Measurements from ENCODE around the gene BBLN. TPM values are rescaled to one million over a fixed set of nuclear protein-coding genes. Genes with fewer than 3 reads are reported as not detected.
A peak's percentile ranks its signal among the peaks of the same experiment; 100 is the strongest.
"Not testable (repeated sequence)": the region's sequence is repeated elsewhere in the genome, so short reads cannot be mapped to it uniquely, and the experiment has no call there.

Gene BBLN, protein sequence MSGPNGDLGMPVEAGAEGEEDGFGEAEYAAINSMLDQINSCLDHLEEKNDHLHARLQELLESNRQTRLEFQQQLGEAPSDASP
- total RNA-seq (10 to 100 TPM; 46.7 to 54.3 TPM), polyA plus RNA-seq (100 to 1,000 TPM; 164 to 278 TPM)
- long read RNA-seq, donor 1, transcript C9orf16-201 (2 exons, 713 nt) = major isoform, 17 of 20 reads
- long read RNA-seq, donor 1, partial matches to known transcripts = 0 of 20 reads
- long read RNA-seq, donor 1, other reads (novel, unspliced or antisense) = 1 of 20 reads
- long read RNA-seq, donor 2, transcript C9orf16-201 (2 exons, 713 nt) = major isoform, 20 of 23 reads
- long read RNA-seq, donor 2, partial matches to known transcripts = 0 of 23 reads
- long read RNA-seq, donor 2, other reads (novel, unspliced or antisense) = 3 of 23 reads

- ATAC-seq (ENCODE audit: low FRiP score) (peak; percentile 96), DNase-seq (peak; percentile 96 to 98)
- no peaks in the 10 kb centered on the region for H3K27me3 ChIP-seq (ENCODE audit: control insufficient read depth in 1 of 2, insufficient read depth in 2 of 2, low read length in 1 of 2)
- H3K4me3 ChIP-seq (ENCODE audit: low read length in 2 of 2) = peak within 1 kb of the TSS; percentile 65 to 93
- no peaks in the 10 kb centered on the region for H3K9me3 ChIP-seq (ENCODE audit: control insufficient read depth, low read length)
- no peaks in the 10 kb centered on the region for H3K36me3 ChIP-seq (ENCODE audit: control insufficient read depth in 1 of 2, insufficient read depth in 2 of 2, low read length in 1 of 2)
- 0 to 1% methylated on average over 64 to 77 of the region's 77 CpGs for WGBS, 2 donors
- H3K27ac ChIP-seq (ENCODE audit: low read depth in 1 of 2, low read length in 2 of 2) = peak within 1 kb of the TSS in 1 of 2 donors; percentile 49
- intact Hi-C loops (cut with DNase I) = no loop called here
- H3K4me1 ChIP-seq (ENCODE audit: control insufficient read depth in 1 of 2, insufficient read depth in 2 of 2, low read length in 2 of 2) = no peaks in the 10 kb centered on the region
Observed at GRCh38 chr9:128159784-128160602, at the start of gene BBLN. Gene BBLN (plus strand): TSS chr9:128160265. CDS start chr9:128160408, 143 bp downstream.

- intact Hi-C loops (cut with DNase I); ATAC-seq (ENCODE audit: low FRiP score); H3K9me3 ChIP-seq (ENCODE audit: control insufficient read depth, low read length); H3K36me3 ChIP-seq (ENCODE audit: control insufficient read depth in 1 of 2, insufficient read depth in 2 of 2, low read length in 1 of 2); H3K27ac ChIP-seq (ENCODE audit: low read depth in 1 of 2, low read length in 2 of 2); H3K27me3 ChIP-seq (ENCODE audit: control insufficient read depth in 1 of 2, insufficient read depth in 2 of 2, low read length in 1 of 2); H3K4me3 ChIP-seq (ENCODE audit: low read length in 2 of 2); H3K4me1 ChIP-seq (ENCODE audit: control insufficient read depth in 1 of 2, insufficient read depth in 2 of 2, low read length in 2 of 2): not testable (repeated sequence)
- peak; percentile 10 to 40 for DNase-seq
- WGBS, 2 donors = 81 to 82% methylated on average over 12 of the region's 12 CpGs
Observed at GRCh38 chr9:128111726-128112125, 48.3 kb upstream of the BBLN start.

DNA sequence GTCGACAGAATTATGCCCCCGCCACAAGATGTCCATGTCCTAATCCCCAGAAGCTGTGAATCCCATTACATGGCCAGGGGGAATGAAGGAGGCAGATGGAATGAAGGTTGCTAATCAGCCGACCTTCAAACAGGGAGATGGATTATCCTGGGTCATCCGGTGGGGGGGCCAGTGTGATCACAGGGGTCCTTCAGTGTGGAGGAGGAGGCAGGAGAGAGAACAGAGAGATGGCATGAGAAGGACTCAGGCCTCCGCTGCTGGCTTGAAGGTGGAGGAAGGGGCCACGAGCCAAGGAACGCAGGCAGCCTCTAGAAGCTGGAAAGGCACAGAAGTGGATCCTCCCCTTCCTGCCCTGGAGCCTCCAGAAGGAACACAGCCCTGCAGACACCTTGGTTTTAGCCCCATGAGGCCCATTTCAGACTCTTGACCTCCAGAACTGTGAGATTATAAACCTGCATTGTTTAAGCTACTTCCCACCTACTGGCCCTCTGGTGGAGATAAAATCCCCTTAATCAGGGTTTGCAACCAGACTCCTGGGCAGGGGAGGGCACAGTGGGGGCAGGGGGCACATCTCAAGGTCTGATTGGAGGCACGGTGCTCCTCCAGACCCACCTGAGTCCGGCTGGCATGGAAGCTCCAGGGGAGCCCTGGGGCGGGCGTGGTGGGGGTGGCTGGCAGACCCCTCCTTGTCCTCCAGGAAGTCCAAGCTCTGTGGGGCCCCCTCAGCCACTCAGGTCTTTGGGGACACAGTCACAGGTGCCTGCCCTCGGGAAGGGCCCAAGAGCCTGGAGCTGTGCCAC is 46.3 kb upstream of the BBLN start:
- ATAC-seq (ENCODE audit: low FRiP score) (no peak), DNase-seq (peak; percentile 41 to 72)
- intact Hi-C loops (cut with DNase I) = no loop called here
- Histone ChIP-seq H3K9me3 (ENCODE audit: control insufficient read depth, low read length) (no peaks in the 10 kb centered on the region), H3K4me1 (ENCODE audit: control insufficient read depth in 1 of 2, insufficient read depth in 2 of 2, low read length in 2 of 2) (no peaks in the 10 kb centered on the region), H3K36me3 (ENCODE audit: control insufficient read depth in 1 of 2, insufficient read depth in 2 of 2, low read length in 1 of 2) (no peaks in the 10 kb centered on the region), H3K27me3 (ENCODE audit: control insufficient read depth in 1 of 2, insufficient read depth in 2 of 2, low read length in 1 of 2) (no peaks in the 10 kb centered on the region), H3K4me3 (ENCODE audit: low read length in 2 of 2) (no peak overlapping the region), H3K27ac (ENCODE audit: low read depth in 1 of 2, low read length in 2 of 2) (no peak overlapping the region)
- 92 to 95% methylated on average over 12 of the region's 12 CpGs for WGBS, 2 donors

DNA sequence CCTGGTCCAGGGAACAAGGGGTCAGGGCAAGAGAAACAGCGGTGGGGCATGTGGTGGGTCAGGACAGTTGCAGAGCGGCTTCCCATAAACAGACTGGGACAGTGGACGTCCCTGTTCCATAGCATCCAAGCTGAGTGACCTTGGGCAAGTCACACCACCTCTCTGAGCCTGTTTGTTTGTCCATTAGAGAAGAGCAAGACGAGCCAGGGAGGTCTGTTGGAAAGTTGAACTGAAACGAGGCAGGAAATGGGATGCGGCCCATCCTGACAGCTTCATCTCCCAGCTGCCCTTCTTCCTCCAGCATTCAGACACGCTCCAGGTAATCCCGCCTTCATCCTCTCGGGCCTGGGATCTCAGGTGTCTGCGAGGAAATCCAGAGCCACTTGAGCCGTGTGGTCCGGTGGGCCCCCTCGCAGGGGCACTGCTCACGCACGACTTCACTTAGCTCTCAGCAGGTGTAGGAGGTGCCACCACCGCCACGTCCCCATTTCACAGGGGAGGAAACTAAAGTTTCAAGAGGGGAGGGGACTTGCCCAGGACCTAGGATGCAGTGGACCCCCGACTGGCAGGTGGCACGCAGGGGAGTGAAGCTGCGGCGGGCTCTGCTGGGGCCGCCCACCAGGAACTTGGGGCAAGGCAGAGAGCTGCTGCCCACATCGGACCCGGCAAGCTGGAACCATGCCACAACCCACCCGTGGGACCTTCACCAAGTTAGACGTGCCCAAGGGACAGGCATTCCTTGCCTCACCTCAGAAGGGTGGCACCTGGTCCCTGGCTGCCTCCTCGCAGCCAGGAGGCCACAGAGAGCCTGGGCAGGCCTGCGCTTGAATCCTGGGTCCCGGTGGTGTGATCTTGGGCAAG is 45.5 kb upstream of the BBLN start:
- Histone ChIP-seq H3K4me3 (ENCODE audit: low read length in 2 of 2) (no peak overlapping the region), H3K4me1 (ENCODE audit: control insufficient read depth in 1 of 2, insufficient read depth in 2 of 2, low read length in 2 of 2) (no peaks in the 10 kb centered on the region), H3K27ac (ENCODE audit: low read depth in 1 of 2, low read length in 2 of 2) (no peak overlapping the region), H3K36me3 (ENCODE audit: control insufficient read depth in 1 of 2, insufficient read depth in 2 of 2, low read length in 1 of 2) (no peaks in the 10 kb centered on the region), H3K9me3 (ENCODE audit: control insufficient read depth, low read length) (no peaks in the 10 kb centered on the region), H3K27me3 (ENCODE audit: control insufficient read depth in 1 of 2, insufficient read depth in 2 of 2, low read length in 1 of 2) (no peaks in the 10 kb centered on the region)
- 86 to 87% methylated on average over 26 to 29 of the region's 29 CpGs for WGBS, 2 donors
- intact Hi-C loops (cut with DNase I) = loop anchor here (5.0 kb wide), 1 partner anchor 172 kb away; no protein-coding TSS in a partner anchor
- ATAC-seq (ENCODE audit: low FRiP score) (no peak), DNase-seq (peak; percentile 33 to 68)

- Histone ChIP-seq H3K27me3 (ENCODE audit: control insufficient read depth in 1 of 2, insufficient read depth in 2 of 2, low read length in 1 of 2) (no peaks in the 10 kb centered on the region), H3K36me3 (ENCODE audit: control insufficient read depth in 1 of 2, insufficient read depth in 2 of 2, low read length in 1 of 2) (no peaks in the 10 kb centered on the region), H3K4me1 (ENCODE audit: control insufficient read depth in 1 of 2, insufficient read depth in 2 of 2, low read length in 2 of 2) (no peaks in the 10 kb centered on the region), H3K9me3 (ENCODE audit: control insufficient read depth, low read length) (no peaks in the 10 kb centered on the region), H3K27ac (ENCODE audit: low read depth in 1 of 2, low read length in 2 of 2) (no peak overlapping the region), H3K4me3 (ENCODE audit: low read length in 2 of 2) (no peak overlapping the region)
- WGBS, 2 donors = 92% methylated on average over 26 of the region's 26 CpGs
- intact Hi-C loops (cut with DNase I) = loop anchor here (2.0 to 5.0 kb wide), 2 partner anchors 31 to 173 kb away; no protein-coding TSS in a partner anchor
- no peak for ATAC-seq (ENCODE audit: low FRiP score)
- peak; percentile 44 to 66 for DNase-seq
Observed at GRCh38 chr9:128115187-128116103, 44.6 kb upstream of the BBLN start.

DNA sequence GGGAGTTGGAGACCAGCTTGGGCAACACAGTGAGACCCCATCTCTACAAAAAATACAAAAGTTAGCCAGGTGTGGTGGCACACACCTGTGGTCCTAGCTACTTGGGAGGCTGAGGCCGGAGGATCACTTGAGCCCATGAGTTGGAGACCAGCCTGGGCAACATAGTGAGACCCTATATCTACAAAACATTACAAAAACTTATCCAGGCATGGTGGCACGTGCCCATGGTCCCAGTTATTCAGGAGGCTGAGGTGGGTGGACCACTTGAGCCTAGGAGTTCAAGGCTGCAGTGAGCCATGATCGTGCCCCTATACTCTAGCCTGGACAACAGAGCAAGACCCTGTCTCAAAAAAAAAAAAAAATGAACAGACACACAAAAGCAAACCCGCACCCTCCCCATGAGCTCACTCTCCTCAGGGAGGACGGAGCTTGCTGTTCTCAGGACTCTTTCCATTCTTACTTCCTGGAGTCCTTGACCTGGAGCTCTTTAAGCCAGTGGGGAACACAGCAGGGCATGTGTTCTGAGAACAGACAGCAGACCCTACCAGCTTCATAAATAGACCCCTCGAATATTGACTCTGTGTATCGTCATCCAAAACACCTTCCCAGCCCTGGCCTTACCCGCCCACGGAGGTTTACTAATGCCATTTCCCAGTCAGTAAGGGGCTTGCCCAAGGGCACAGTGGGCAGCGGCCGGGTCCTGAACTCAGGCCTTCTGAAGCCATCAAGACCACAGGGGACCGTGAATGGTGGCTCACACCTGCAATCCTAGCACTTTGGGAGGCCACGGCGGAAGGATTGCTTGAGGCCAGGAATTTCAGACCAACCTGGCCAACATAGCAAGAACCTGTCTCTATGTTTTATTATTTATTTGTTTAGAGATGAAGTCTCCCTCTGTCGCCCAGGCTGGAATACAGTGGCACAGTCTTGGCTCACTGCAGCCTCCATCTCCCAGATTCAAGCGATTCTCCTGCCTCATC is 43.7 kb upstream of the BBLN start:
- Histone ChIP-seq H3K27me3 (ENCODE audit: control insufficient read depth in 1 of 2, insufficient read depth in 2 of 2, low read length in 1 of 2) (no peaks in the 10 kb centered on the region), H3K36me3 (ENCODE audit: control insufficient read depth in 1 of 2, insufficient read depth in 2 of 2, low read length in 1 of 2) (no peaks in the 10 kb centered on the region), H3K27ac (ENCODE audit: low read depth in 1 of 2, low read length in 2 of 2) (no peak overlapping the region), H3K4me3 (ENCODE audit: low read length in 2 of 2) (no peak overlapping the region), H3K4me1 (ENCODE audit: control insufficient read depth in 1 of 2, insufficient read depth in 2 of 2, low read length in 2 of 2) (no peaks in the 10 kb centered on the region), H3K9me3 (ENCODE audit: control insufficient read depth, low read length) (no peaks in the 10 kb centered on the region)
- ATAC-seq (ENCODE audit: low FRiP score) (no peak), DNase-seq (peak; percentile 30 to 73)
- WGBS, 2 donors = 85 to 87% methylated on average over 16 of the region's 16 CpGs
- intact Hi-C loops (cut with DNase I) = loop anchor here (1.0 to 5.0 kb wide), 3 partner anchors 32 to 174 kb away; no protein-coding TSS in a partner anchor
